GM21528 (cell line): ENCODE measurements around the gene AVL9.
"Not testable (repeated sequence)": the region's sequence is repeated elsewhere in the genome, so short reads cannot be mapped to it uniquely, and the experiment has no call there.

Experiments
- ATAC-seq: cut with Tn5 transposase; IDR thresholded peaks from one replicate; pipeline ENCODE4 v1.9.1; 2021; ENCODE audit warnings: mild to moderate bottlenecking, moderate library complexity; ENCODE audit not compliant: unreplicated experiment, low FRiP score

AVL9 gene

DNA sequence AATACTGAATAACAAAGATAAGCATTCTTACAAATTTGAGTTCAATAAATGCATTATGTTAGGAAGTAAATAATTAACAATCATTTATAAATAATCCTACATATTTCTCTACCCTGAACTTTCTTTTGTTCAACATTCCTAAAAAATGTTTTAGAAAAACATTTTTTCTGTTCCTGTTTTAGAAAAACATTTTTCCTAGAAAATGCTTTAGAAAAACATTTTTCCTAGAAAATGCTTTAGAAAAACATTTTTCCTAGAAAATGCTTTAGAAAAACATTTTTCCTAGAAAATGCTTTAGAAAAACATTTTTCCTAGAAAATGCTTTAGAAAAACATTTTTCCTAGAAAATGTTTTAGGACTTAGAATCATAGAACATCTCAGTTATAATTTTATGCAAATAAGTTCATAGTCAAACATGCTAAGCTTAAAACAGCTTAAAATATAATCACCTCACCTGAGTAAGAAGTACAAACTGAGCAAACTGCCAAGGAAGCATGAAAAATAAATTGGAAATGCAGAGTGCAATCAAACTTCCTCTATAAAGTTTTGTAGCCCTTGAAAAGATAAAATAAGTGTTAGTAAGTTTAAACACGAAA, 139.6 kb downstream of the AVL9 start:
- not testable (repeated sequence) for ATAC-seq

DNA sequence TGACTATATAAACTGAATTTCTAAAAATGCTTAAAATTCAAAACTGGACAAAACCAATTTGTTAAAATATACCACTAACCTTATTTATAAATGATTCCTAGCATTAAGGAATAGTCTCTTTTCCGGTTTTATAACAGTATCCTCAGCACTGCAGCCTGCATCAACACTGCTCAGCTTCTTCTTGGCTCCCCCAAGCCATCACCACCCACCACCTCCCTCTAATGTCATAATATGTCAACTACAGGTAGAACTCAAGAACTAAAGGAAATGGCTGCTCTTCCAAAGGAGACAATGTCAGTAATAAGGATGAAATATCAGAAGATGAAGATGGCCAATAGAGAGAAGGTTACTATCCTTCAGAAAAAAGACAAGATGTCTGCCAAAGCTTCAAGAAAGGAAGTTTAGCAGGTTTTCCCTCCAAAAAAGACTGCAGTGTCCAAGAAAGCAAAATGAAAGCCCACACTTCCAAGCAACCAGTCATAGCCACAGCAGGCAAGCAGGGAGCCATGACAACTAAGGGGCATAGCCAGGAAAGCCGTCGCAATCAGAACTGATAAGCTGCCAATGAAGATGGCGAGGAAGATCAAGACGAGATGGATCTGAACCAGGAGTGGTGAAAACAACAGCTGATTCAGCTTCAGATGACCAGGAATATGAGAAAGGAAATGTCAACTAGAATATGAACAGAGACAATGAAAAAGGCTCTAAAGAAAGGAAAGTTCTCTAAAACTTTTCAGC, 141.6 kb downstream of the AVL9 start:
- not testable (repeated sequence) for ATAC-seq

DNA sequence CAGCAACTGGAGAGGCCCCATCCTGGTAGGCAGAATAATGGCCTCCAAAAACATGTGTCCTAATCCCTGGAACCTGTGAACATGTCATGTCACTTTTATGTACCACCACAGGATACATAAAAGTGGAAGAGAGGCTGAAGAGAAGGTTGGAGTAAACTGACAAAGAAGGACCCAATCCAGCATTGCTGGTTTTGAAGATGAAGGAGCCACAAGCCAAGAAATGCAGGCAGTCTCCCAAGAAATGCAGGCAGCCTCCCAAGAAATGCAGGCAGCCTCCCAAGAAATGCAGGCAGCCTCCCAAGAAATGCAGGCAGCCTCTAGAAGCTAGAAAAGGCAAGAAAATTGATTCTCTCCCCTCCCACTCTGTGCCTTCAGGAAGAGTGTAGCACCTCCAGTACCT, 142.3 kb downstream of the AVL9 start:
- not testable (repeated sequence) for ATAC-seq
